HG03575 (cell line): ENCODE measurements around the gene NOP9.
"Not testable (repeated sequence)": the region's sequence is repeated elsewhere in the genome, so short reads cannot be mapped to it uniquely, and the experiment has no call there.

Source experiments
- ATAC-seq: cut with Tn5 transposase; IDR thresholded peaks from one replicate; pipeline ENCODE4 v1.9.1; 2021; ENCODE audit not compliant: unreplicated experiment, insufficient number of reproducible peaks, low FRiP score; ENCODE audit errors: extremely low read depth

The NOP9 gene

GRCh38 chr14:24337144-24337823 is 37.6 kb downstream of the NOP9 start:
- no peak for ATAC-seq

- ATAC-seq = no peak
Observed at GRCh38 chr14:24337824-24338175, 38.1 kb downstream of the NOP9 start.

- ATAC-seq = no peak
Observed at GRCh38 chr14:24338843-24339242, 39.2 kb downstream of the NOP9 start.

- no peak for ATAC-seq
Observed at GRCh38 chr14:24339284-24340151, 39.9 kb downstream of the NOP9 start, which contains the start of gene RIPK3. RIPK3 (minus strand) TSS chr14:24339991; CDS start chr14:24339826, 165 bp downstream.

- no peak for ATAC-seq
Observed at GRCh38 chr14:24340606-24341005, 41.0 kb downstream of the NOP9 start.

GRCh38 chr14:24342889-24343288 is 43.2 kb downstream of the NOP9 start:
- ATAC-seq = no peak

- ATAC-seq = no peak
Observed at GRCh38 chr14:24343795-24344660, 44.4 kb downstream of the NOP9 start.

GRCh38 chr14:24347134-24347533 is 47.5 kb downstream of the NOP9 start:
- ATAC-seq = no peak

- no peak for ATAC-seq
Observed at GRCh38 chr14:24348186-24348585, 48.5 kb downstream of the NOP9 start.

- ATAC-seq = no peak
Observed at GRCh38 chr14:24349742-24350141, 50.1 kb downstream of the NOP9 start.

GRCh38 chr14:24351517-24351916 is 51.9 kb downstream of the NOP9 start:
- ATAC-seq = no peak

GRCh38 chr14:24353559-24354481 is 54.2 kb downstream of the NOP9 start:
- ATAC-seq = no peak

- not testable (repeated sequence) for ATAC-seq
Observed at GRCh38 chr14:24354482-24354825, 54.8 kb downstream of the NOP9 start.

- no peak for ATAC-seq
Observed at GRCh38 chr14:24355009-24355408, 55.4 kb downstream of the NOP9 start.

- no peak for ATAC-seq
Observed at GRCh38 chr14:24356208-24356607, 56.6 kb downstream of the NOP9 start.
